ENCODE results near the gene ZNF805. TPM values are rescaled to one million over a fixed set of nuclear protein-coding genes. Genes with fewer than 3 reads are reported as not detected.
A peak's percentile ranks its signal among the peaks of the same experiment; 100 is the strongest.

ZNF805 gene
- total and polyA plus RNA-seq, 2 of the 13 experiments (the other 11 are each of a cell fraction or from before 2014, with no cell fraction given): 5.1 to 12.8 TPM

- no peak for TF ChIP-seq SP140L (CRISPR knock-in tag; IDR thresholded peaks at IDR 0.05; ENCODE audit: borderline replicate concordance)
- TF ChIP-seq HMG20B (CRISPR knock-in tag; conservative IDR thresholded peaks at IDR 0.05): no peak
- TF ChIP-seq KAT7 (CRISPR knock-in tag; IDR thresholded peaks at IDR 0.05; ENCODE audit: borderline replicate concordance): 0 out of 2 replicates have a peak, but pooled peaks have one; percentile 42
- peak; percentile 68 for TF ChIP-seq FOXA3 (CRISPR knock-in tag; IDR thresholded peaks at IDR 0.05)
- TF ChIP-seq E2F1 (CRISPR knock-in tag; IDR thresholded peaks at IDR 0.05): no peak
- no peak for TF ChIP-seq AKNA (CRISPR knock-in tag; IDR thresholded peaks at IDR 0.05; ENCODE audit: borderline replicate concordance)
- peak; percentile 51; the same call in 1 of the 2 replicates for TF ChIP-seq FOXO1 (CRISPR knock-in tag; IDR thresholded peaks at IDR 0.05)
- TF ChIP-seq TFDP1 (CRISPR knock-in tag; IDR thresholded peaks at IDR 0.05; ENCODE audit: borderline replicate concordance): peak; percentile 20; the same call in 1 of the 2 replicates
- peak; percentile 24; the same call in 1 of the 2 replicates for TF ChIP-seq ZFX (CRISPR knock-in tag; IDR thresholded peaks at IDR 0.05; ENCODE audit: low read depth)
- no peak for TF ChIP-seq TBL1XR1 (IDR thresholded peaks at IDR 0.05; ENCODE audit: borderline replicate concordance, low read length, partially characterized antibody)
- TF ChIP-seq MEF2D (CRISPR knock-in tag; IDR thresholded peaks at IDR 0.05): peak; percentile 19; the same call in 1 of the 2 replicates
- TF ChIP-seq CBX5 (CRISPR knock-in tag; IDR thresholded peaks at IDR 0.05; ENCODE audit: borderline replicate concordance): no peak
- TF ChIP-seq ZNF724P (CRISPR knock-in tag; IDR thresholded peaks at IDR 0.05; ENCODE audit: borderline replicate concordance): no peak
- peak; percentile 46; the same call in 1 of the 2 replicates for TF ChIP-seq RCOR2 (CRISPR knock-in tag; IDR thresholded peaks at IDR 0.05)
- no peak for TF ChIP-seq ZNF121 (CRISPR knock-in tag; IDR thresholded peaks at IDR 0.05)
- TF ChIP-seq, protein P1, sequence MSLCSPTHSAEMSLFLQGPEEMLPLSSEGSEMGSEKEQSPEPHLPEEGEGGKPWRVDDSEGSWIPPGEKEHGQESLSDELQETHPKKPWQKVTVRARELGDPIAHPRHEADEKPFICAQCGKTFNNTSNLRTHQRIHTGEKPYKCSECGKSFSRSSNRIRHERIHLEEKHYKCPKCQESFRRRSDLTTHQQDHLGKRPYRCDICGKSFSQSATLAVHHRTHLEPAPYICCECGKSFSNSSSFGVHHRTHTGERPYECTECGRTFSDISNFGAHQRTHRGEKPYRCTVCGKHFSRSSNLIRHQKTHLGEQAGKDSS (CRISPR knock-in tag; IDR thresholded peaks at IDR 0.05; ENCODE audit: borderline replicate concordance, low read depth): peak; percentile 99
- no peak for TF ChIP-seq ZNF230 (CRISPR knock-in tag; IDR thresholded peaks at IDR 0.05)
Measured at GRCh38 chr19:57245959-57246358, 5.5 kb downstream of the ZNF805 start (continued).

Data from HepG2 (cell line).